Measurements from ENCODE around the gene ZNF274. TPM values are rescaled to one million over a fixed set of nuclear protein-coding genes. Genes with fewer than 3 reads are reported as not detected.
A peak's percentile ranks its signal among the peaks of the same experiment; 100 is the strongest.

ZNF274 gene
- total and polyA plus RNA-seq, 9 of the 15 experiments (the other 6 are each of a cell fraction or from before 2014, with no cell fraction given): 5.2 to 37.0 (median 28.1) TPM

- TF ChIP-seq TFAP4 (CRISPR knock-in tag; IDR thresholded peaks at IDR 0.05; ENCODE audit: borderline replicate concordance): 0 out of 2 replicates have a peak, but pooled peaks have one; percentile 43
- TF ChIP-seq SMC3 (conservative IDR thresholded peaks at IDR 0.05; ENCODE audit: insufficient read depth, low read depth, low read length): peak; percentile 65
- no peak for TF ChIP-seq HMGN3 (IDR thresholded peaks at IDR 0.05; ENCODE audit: borderline replicate concordance, extremely low read depth, insufficient read length, low read depth, low read length)
- TF ChIP-seq ILK (tag; IDR thresholded peaks at IDR 0.05; ENCODE audit: borderline replicate concordance, low read depth): no peak
- no peak for TF ChIP-seq KLF10 (CRISPR knock-in tag; IDR thresholded peaks at IDR 0.05)
- no peak for TF ChIP-seq ZNF280B (CRISPR knock-in tag; IDR thresholded peaks at IDR 0.05)
- TF ChIP-seq ELF2 (CRISPR knock-in tag; IDR thresholded peaks at IDR 0.05): peak; percentile 88
- TF ChIP-seq GTF2E2 (tag; IDR thresholded peaks at IDR 0.05): no peak
- no peak for TF ChIP-seq E2F4 (CRISPR knock-in tag; IDR thresholded peaks at IDR 0.05; ENCODE audit: low read depth)
- no peak for TF ChIP-seq ZNF764 (CRISPR knock-in tag; IDR thresholded peaks at IDR 0.05; ENCODE audit: low read depth)
- TF ChIP-seq CREM (IDR thresholded peaks at IDR 0.05; ENCODE audit: low read depth): peak; percentile 57
- TF ChIP-seq CHCHD3 (CRISPR knock-in tag; IDR thresholded peaks at IDR 0.05): no peak
- peak; percentile 57; the same call in 1 of the 2 replicates for TF ChIP-seq CREB3L1 (IDR thresholded peaks at IDR 0.05; ENCODE audit: borderline replicate concordance, low read depth)
- TF ChIP-seq POLR2G (IDR thresholded peaks at IDR 0.05; ENCODE audit: low read depth, low read length): peak; percentile 76
- TF ChIP-seq MNT (conservative IDR thresholded peaks at IDR 0.05): 0 out of 4 replicates have a peak, but pooled peaks of 1 of the 2 experiments have one; percentile 30
- TF ChIP-seq ZFPM2 (CRISPR knock-in tag; IDR thresholded peaks at IDR 0.05): no peak
- TF ChIP-seq STAG1 (CRISPR knock-in tag; IDR thresholded peaks at IDR 0.05; ENCODE audit: borderline replicate concordance): peak; percentile 64; the same call in 1 of the 2 replicates
- TF ChIP-seq ZNF146 (CRISPR knock-in tag; IDR thresholded peaks at IDR 0.05; ENCODE audit: unreplicated experiment): no peak
- 0 out of 2 replicates have a peak, but pooled peaks have one; percentile 3 for TF ChIP-seq ZNF263 (CRISPR knock-in tag; IDR thresholded peaks at IDR 0.05; ENCODE audit: borderline replicate concordance)
These were observed 27.9 kb upstream of the ZNF274 start (continued) for GRCh38 chr19:58154679-58155648.
